HK-2 (cell line): ENCODE data around the gene GUCY2F.

Source experiments
- DNase-seq: peaks from one replicate; pipeline ENCODE4 v3.0.0-alpha.2; 2018; ENCODE audit not compliant: unreplicated experiment

The GUCY2F gene

DNA sequence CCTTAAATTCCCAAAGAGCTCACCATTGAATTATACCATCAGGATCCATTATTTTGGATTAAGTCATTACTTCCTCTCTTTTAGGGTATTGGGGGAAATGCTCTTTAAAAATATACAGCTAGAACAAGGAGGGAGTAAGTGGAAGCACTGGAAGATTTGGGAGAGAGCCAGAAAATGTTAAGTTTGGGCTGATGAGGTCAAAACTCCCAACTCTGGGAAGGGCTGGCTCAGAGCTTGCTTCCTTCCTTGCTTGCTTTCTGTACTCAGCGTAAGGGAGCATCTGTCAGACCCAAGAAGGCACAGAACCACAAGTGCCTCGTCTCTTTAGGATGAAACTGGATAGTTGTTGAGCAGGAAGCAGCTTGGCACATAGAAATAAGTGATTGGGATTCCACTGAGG is 138.2 kb downstream of the GUCY2F start:
- no peak for DNase-seq

- no peak for DNase-seq
Observed at GRCh38 chrX:109336141-109336540, 145.7 kb downstream of the GUCY2F start.

GRCh38 chrX:109327251-109327650 is 154.6 kb downstream of the GUCY2F start:
- no peak for DNase-seq
